ENCODE data around the gene NME5.

GRCh38 chr5:138083702-138084101, 55.5 kb downstream of the NME5 start, which contains the start of gene WNT8A:
- TF ChIP-seq CTCF (IDR thresholded peaks at IDR 0.05) (no peak), EP300 (IDR thresholded peaks at IDR 0.05) (no peak)
